HCT116 (cell line): ENCODE measurements around the gene THEMIS2.

Experiments used
- FOSL1 ChIP-seq: IDR thresholded peaks from 2 replicates; pipeline ENCODE4 v1.6.1; 2012; ENCODE audit warnings: low read depth
- POLR2AphosphoS5 ChIP-seq: IDR thresholded peaks from 2 replicates; pipeline ENCODE4 v1.6.1; 2011; ENCODE audit warnings: mild to moderate bottlenecking, low read depth, low read length, moderate library complexity
- RAD21 ChIP-seq: IDR thresholded peaks from 2 replicates; pipeline ENCODE4 v1.6.1; 2012; ENCODE audit warnings: low read depth, mild to moderate bottlenecking

DNA sequence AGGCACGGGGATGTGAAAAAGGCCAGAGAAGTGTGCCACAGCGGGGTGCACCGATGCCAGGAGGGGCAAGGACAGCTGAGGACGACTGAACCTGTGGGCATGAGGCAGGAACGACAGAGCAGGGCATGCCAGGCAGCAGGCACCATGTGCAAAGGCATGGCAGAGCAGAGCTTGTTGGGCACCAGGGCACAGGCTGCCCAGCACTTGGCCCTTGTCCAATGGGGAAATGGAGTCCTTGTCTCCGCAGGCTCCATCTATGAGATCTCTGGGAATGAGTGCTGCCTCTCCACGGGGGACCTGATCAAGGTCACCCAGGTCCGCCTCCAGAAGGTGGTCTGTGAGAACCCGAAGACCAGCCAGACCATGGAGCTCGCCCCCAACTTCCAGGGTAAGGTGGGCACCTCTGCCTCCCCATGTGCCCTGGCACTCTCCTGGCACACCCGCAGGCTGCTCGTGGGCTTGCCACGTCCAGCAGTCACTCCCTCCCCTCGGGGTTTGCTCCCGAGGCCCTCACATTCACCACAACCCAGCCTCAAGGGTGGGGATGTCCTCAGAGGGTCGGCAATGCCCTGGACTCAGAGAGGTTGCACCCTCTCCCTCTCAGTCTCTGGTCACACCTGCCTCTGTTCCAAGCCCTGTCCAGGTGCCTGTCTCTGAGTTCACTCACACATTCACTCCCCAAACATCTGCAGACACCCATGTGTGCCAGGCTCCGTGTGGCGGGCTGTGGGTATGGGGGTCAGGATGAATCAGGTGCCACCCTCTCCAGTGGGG is 4.2 kb downstream of the THEMIS2 start:
- TF ChIP-seq POLR2AphosphoS5: no peak
- no peak for TF ChIP-seq FOSL1
- no peak for TF ChIP-seq RAD21
